Fibroblast of villous mesenchyme (primary cell): ENCODE results near the gene PPIL6. TPM values are rescaled to one million over a fixed set of nuclear protein-coding genes. Genes with fewer than 3 reads are reported as not detected.
A peak's percentile ranks its signal among the peaks of the same experiment; 100 is the strongest.

ENCODE experiments used
- DNase-seq: peaks from one replicate; pipeline ENCODE4 v3.0.0-alpha.2; 2010; ENCODE audit warnings: low read depth
- H3K4me3 ChIP-seq: 2 replicates; pipeline ENCODE4 v1.5.1; 2011; ENCODE audit warnings: low read depth, mild to moderate bottlenecking, low read length
- total RNA-seq: library from RNA; depleted of rRNA; stranded (reverse); fragments of >200 nt; gene quantifications from 2 replicates; pipeline ENCODE4 v1.2.3, GENCODE V29; 2012
- TF ChIP-seq, protein P1 (sequence below): IDR thresholded peaks from 2 replicates; pipeline ENCODE4 v1.5.1; 2012; ENCODE audit warnings: low read depth, mild to moderate bottlenecking, low read length; ENCODE audit not compliant: insufficient read depth

PPIL6 gene
- total RNA-seq, 1 donor, result 1.7 TPM

DNA sequence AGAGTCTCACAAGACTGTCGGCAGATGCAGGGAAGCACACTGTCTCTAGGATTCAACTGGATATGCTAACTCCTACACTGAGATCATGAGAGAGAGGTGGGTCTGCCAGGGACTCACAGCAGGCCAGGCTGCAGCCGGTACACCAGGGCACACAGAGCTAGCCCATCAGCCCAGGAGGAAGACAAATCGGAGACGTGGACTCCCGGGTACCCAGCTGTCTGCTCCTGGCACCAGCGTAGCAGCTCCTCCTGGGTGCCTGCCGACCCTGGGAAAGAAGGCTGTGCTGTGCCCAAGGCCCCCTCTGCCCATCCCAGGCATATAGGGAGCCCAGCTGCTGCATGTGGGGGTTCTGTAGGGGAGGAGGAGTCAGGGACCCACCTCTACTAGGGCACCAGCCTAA, 8.2 kb upstream of the PPIL6 start:
- TF ChIP-seq, protein P1, sequence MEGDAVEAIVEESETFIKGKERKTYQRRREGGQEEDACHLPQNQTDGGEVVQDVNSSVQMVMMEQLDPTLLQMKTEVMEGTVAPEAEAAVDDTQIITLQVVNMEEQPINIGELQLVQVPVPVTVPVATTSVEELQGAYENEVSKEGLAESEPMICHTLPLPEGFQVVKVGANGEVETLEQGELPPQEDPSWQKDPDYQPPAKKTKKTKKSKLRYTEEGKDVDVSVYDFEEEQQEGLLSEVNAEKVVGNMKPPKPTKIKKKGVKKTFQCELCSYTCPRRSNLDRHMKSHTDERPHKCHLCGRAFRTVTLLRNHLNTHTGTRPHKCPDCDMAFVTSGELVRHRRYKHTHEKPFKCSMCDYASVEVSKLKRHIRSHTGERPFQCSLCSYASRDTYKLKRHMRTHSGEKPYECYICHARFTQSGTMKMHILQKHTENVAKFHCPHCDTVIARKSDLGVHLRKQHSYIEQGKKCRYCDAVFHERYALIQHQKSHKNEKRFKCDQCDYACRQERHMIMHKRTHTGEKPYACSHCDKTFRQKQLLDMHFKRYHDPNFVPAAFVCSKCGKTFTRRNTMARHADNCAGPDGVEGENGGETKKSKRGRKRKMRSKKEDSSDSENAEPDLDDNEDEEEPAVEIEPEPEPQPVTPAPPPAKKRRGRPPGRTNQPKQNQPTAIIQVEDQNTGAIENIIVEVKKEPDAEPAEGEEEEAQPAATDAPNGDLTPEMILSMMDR, result no peak
- no peak for DNase-seq
- H3K4me3 ChIP-seq, result no peak overlapping the region

DNA sequence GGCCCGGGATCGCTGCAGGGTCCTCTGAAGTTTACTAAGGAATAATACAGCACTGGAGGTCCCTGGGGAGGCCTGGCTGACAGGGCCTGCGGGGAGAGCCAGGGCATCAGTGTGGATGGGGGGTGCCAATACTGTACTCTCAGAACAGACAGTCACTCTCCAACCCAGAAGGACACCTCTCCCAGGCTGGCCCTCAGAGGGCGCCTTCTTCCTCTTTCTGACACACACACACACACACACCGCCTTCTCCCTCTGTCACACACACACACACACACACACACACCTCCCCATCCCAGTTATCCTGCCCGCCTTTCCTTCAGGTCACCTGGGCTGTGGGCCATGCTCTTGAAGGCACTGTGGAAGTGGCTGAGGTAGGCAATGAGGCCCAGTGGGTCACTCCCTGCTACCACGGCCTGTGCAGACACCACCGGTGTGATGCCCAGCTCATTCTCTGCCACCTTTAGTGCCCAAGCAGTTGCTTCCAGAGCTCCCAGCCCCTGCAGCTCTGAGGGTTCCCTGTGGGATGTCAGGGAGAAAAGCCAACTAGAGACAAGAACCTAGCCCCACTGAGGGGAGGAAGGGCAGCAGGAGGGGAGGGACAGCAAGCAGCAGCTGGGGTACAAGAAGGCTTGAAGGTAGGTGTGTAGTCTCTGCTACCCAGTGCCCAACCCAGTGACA, 7.6 kb upstream of the PPIL6 start:
- TF ChIP-seq, protein P1, result no peak
- H3K4me3 ChIP-seq, result no peak overlapping the region
- no peak for DNase-seq

DNA sequence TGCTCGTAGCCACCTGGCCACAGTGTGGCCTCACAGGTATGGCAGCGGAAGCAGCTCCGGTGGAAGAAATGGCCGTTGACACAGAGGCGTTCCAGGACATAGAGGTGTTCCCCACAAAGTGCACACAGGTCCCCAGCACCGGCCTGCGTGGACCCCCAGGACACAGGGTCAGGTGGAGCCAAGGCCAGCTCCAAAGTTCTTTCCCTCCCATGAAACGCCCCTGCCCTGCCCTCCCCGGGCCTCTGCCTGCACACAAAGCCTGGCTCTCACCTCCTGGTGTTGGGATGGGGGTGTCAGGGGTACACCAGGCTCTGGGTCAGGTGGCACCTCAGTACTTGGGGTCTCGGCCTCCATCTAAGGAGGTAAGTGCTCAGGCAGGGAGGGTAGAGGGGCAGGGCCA, 6.7 kb upstream of the PPIL6 start:
- no peak for DNase-seq
- TF ChIP-seq, protein P1, result no peak
- no peak overlapping the region for H3K4me3 ChIP-seq

DNA sequence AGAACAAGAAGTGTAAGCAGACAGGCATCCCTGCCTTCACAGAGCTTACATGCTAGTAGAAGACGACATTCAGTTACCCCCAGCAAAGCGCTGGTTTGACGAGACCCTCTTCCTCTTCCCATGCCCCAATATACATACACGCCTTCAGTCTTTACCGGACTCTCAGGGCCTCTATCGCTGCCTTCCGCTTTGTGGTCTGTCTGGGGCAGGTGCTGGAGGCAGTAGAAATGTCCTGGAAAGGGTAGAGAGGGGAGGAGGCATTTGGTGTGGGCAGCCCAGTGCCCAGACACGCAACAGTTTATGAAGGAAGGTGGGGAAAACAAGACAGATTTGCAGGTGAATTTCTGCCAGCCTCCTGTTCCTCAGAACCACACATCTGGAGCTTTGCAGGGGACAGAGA, 6.1 kb upstream of the PPIL6 start:
- no peak for DNase-seq
- TF ChIP-seq, protein P1, result no peak
- no peak overlapping the region for H3K4me3 ChIP-seq

DNA sequence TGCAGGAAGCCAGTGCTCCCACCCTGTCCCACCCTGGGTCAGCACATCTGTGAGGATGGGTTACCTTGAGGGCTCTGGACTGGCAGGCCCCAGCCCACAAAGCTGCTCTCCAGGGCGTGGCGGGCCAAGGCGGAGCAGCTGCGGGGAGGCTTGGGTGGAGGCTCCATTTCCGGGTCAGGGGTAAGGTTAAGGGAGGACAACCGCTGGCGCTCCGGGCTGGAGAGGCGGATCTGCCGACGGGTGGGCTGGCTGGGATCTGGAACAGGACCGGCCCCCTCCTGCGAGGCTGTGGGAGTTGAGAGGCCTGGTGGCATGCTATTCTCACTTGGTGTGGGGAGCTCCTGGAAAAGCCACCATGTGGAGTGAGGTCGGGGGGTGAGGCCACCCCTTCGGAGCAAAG, 5.6 kb upstream of the PPIL6 start:
- DNase-seq, result no peak
- H3K4me3 ChIP-seq, result no peak overlapping the region
- TF ChIP-seq, protein P1, result no peak

DNA sequence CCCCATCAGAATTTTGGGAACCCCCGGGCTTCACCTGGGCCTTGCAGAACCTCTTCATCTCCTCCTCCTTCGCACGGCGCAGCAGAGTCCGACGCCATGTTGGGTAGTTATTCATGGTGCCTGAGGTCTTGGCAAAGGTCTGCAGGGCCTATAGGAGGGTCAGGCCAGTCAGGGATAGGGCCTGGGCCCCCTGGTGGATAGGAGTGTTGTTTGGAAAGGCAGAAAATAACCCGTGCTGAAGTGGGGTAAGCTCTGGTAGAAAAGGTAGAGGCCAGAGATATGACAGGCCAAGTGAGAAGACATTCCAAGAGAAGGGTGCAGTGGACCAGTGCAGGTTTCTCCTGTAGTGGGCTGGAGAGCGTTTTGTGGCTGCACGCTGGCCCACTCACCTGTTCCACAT, 5.0 kb upstream of the PPIL6 start:
- DNase-seq, result no peak
- TF ChIP-seq, protein P1, result peak; percentile 16
- H3K4me3 ChIP-seq, result no peak overlapping the region

DNA sequence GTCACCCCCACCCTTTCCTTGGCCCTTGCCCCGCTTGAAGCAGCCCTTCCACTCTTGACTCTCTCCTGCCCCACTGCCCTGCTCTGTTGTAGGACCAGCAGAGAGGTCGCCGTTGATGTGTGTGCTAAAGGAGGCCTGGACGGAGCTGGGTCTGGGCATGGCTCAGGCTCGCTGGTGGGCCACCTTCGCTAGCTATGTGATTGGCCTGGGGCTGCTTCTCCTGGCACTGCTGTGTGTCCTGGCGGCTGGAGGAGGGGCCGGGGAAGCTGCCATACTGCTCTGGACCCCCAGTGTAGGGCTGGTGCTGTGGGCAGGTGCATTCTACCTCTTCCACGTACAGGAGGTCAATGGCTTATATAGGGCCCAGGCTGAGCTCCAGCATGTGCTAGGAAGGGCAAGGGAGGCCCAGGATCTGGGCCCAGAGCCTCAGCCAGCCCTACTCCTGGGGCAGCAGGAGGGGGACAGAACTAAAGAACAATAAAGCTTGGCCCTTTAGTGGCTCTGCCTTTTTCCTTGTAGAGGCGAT, 3.1 kb upstream of the PPIL6 start:
- TF ChIP-seq, protein P1, result no peak
- no peak for DNase-seq
- no peak overlapping the region for H3K4me3 ChIP-seq
